ENCODE measurements around the gene SIGMAR1. TPM values are rescaled to one million over a fixed set of nuclear protein-coding genes. Genes with fewer than 3 reads are reported as not detected.

The SIGMAR1 gene
- total RNA-seq, 1 experiment from 2014 or later: 78.2 TPM

DNA sequence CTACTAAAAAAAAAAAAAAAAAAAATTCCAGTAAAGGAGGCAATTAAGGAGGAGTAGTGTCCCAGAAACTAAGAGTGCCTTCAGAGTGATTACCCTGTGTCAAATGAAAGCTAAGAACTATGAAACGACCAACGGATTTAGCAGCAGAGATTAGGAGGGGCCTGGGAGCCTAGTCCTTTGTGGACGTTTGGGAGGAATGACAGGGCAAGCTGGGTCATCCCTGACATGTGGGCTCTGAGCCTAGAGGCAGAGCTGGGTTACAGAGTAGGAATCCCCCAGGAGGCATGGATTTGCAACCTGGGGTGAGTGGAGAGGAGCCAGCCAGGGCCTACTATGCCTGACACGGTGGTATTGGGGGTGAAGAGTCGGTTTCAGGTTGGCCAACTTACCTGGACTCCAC lies 4.4 kb downstream of the SIGMAR1 start:
- Histone ChIP-seq H2AFZ (ENCODE audit: low read length) (no peak overlapping the region), H3K27ac (ENCODE audit: low read length) (no peak overlapping the region), H3K36me3 (ENCODE audit: insufficient read depth, low read length) (peaks cover 10% of the 10 kb centered on the region; the same call in 1 of the 2 replicates), H3K9ac (ENCODE audit: low read length) (no peak overlapping the region), H3K9me3 (ENCODE audit: low read length) (no peaks in the 10 kb centered on the region), H3K9me2 (replicated peaks; ENCODE audit: insufficient read depth, low read length) (no peaks in the 10 kb centered on the region), H3K4me2 (ENCODE audit: low read depth, low read length, poor library complexity, severe bottlenecking) (no peak overlapping the region), H3K4me1 (ENCODE audit: low read length) (peaks cover 27% of the 10 kb centered on the region), H4K20me1 (ENCODE audit: insufficient read depth, low read depth, low read length) (peaks cover 18% of the 10 kb centered on the region), H3K79me2 (ENCODE audit: low read length) (peaks cover 22% of the 10 kb centered on the region), H3K27me3 (ENCODE audit: low read length) (no peaks in the 10 kb centered on the region), H3K4me3 (ENCODE audit: low read length) (no peak overlapping the region)
- no peak for DNase-seq

DNA sequence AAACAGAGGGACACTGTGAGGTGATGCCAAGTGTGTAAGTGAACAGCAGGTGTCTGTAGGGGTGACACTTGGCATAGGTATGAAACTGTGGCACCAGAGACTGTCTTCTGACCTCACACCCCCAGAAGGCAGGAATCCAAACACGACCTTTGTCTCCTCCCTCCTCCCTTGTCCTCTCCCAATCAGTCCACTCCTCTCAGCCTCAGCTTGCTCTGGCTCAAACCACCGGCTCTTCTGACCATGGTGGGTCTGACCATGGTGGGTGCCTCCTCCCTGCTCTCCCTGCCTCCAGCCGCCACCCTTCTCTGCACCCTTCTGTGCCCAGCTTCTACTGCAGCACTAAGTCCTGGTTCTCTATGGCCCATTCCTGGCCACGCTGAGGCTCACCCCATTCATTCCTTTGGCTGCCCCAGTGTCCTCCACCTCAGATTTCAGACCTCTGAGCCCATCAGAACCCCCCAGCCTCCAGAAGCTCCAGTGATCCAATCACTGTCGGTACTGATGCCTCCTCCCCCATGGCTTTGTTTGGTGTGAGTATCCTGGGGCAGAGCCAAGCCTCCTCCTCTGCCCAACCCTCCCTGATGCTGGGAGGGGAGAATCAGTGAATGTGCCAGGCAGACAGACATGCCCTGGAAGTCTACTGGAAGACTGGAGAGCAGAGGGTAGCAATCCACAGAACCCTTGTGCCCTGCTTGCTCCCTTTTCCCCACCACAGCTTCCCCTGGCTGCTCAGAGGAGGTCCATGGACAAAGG lies 7.0 kb downstream of the SIGMAR1 start:
- Histone ChIP-seq H3K36me3 (ENCODE audit: insufficient read depth, low read length) (peaks cover 6% of the 10 kb centered on the region; the same call in 1 of the 2 replicates), H3K27me3 (ENCODE audit: low read length) (0 out of 2 replicates have a peak, but pooled peaks cover 4% of the 10 kb centered on the region), H3K4me1 (ENCODE audit: low read length) (peaks cover 12% of the 10 kb centered on the region), H3K9ac (ENCODE audit: low read length) (no peak overlapping the region), H4K20me1 (ENCODE audit: insufficient read depth, low read depth, low read length) (peaks cover 13% of the 10 kb centered on the region), H3K9me2 (replicated peaks; ENCODE audit: insufficient read depth, low read length) (no peaks in the 10 kb centered on the region), H3K4me3 (ENCODE audit: low read length) (no peak overlapping the region), H2AFZ (ENCODE audit: low read length) (no peak overlapping the region), H3K9me3 (ENCODE audit: low read length) (no peaks in the 10 kb centered on the region), H3K4me2 (ENCODE audit: low read depth, low read length, poor library complexity, severe bottlenecking) (no peak overlapping the region), H3K27ac (ENCODE audit: low read length) (no peak overlapping the region), H3K79me2 (ENCODE audit: low read length) (peaks cover 4% of the 10 kb centered on the region; the same call in 1 of the 2 replicates)
- DNase-seq: peak; percentile 38

DNA sequence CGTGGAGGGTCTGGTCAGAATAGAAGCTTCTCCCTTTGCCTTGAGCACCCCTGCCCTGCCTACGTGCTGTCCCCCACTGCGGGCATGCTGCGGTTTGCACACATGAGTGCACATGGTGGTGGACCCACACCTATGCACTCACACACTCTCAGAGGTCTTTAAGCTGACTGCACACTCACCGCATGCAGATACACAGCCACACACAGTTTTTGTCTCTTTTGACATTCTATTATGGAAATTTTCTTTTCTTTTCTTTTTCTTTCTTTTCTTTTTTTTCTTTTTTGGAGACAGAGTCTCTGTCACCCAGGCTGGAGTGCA lies 8.1 kb downstream of the SIGMAR1 start:
- Histone ChIP-seq H3K27ac (ENCODE audit: low read length) (no peak overlapping the region), H3K4me3 (ENCODE audit: low read length) (no peak overlapping the region; the same call in 1 of the 2 replicates), H3K27me3 (ENCODE audit: low read length) (0 out of 2 replicates have a peak, but pooled peaks cover 4% of the 10 kb centered on the region), H3K79me2 (ENCODE audit: low read length) (no peaks in the 10 kb centered on the region), H3K36me3 (ENCODE audit: insufficient read depth, low read length) (no peaks in the 10 kb centered on the region), H3K9ac (ENCODE audit: low read length) (no peak overlapping the region), H3K9me2 (replicated peaks; ENCODE audit: insufficient read depth, low read length) (no peaks in the 10 kb centered on the region), H3K4me1 (ENCODE audit: low read length) (peaks cover 7% of the 10 kb centered on the region), H3K4me2 (ENCODE audit: low read depth, low read length, poor library complexity, severe bottlenecking) (no peak overlapping the region), H3K9me3 (ENCODE audit: low read length) (no peaks in the 10 kb centered on the region), H2AFZ (ENCODE audit: low read length) (no peak overlapping the region), H4K20me1 (ENCODE audit: insufficient read depth, low read depth, low read length) (0 out of 2 replicates have a peak, but pooled peaks cover 3% of the 10 kb centered on the region)
- peak; percentile 38 for DNase-seq

DNA sequence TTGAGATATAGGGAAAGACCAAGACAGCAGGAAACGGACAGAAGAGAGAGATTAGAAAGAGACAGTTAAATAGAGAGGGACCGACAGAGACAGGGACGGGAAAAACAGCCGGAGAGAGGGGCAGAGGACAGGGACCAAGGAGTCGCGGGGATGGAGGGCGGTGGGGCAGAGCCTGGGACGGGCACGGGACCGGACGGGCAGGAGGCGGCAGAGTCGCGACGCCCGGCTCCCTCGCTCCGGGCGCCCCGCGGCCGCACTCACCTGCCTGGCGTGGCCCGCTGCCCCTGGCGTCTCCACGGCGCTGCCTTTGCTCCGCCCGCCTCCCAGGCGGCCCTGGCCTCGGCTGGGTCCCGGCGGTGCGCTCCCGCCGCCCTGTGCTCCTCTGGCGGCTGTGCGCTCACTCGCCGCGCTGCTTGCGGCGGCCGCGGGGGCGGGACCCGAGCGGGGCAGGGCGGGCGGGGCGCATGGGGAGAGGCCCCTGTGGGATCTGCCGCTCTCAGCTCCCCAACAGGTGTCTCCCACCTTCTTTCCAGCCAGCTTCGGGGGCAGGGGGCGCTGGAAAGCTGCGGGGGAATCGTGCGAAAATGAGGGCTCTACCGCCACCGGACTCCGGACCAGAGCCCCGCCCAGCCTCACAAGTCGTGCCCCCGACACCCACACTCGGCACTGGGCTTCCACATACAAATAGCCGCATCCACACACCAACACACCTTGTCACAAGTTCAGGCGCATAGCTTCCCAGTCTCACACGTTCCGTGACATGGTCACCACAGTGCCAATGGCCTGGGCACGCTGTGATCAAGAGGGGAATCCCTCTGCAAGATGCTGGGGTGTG lies 8.7 kb downstream of the SIGMAR1 start, which contains the start of gene ARID3C:
Gene ARID3C (minus strand): TSS at position 411 of the 835 bp plus-strand sequence. CDS start 1,052 bp downstream, outside the sequence.
- H3K4me2 ChIP-seq (ENCODE audit: low read depth, low read length, poor library complexity, severe bottlenecking): peak within 1 kb of the TSS; percentile 38
- H4K20me1 ChIP-seq (ENCODE audit: insufficient read depth, low read depth, low read length): 0 out of 2 replicates have a peak, but pooled peaks cover 3% of the 10 kb centered on the region
- no peaks in the 10 kb centered on the region for H3K9me2 ChIP-seq (replicated peaks; ENCODE audit: insufficient read depth, low read length)
- H3K36me3 ChIP-seq (ENCODE audit: insufficient read depth, low read length): no peaks in the 10 kb centered on the region
- H3K9me3 ChIP-seq (ENCODE audit: low read length): no peaks in the 10 kb centered on the region
- H2AFZ ChIP-seq (ENCODE audit: low read length): no peak within 1 kb of the TSS
- 0 out of 2 replicates have a peak, but pooled peaks cover 4% of the 10 kb centered on the region for H3K27me3 ChIP-seq (ENCODE audit: low read length)
- no peak within 1 kb of the TSS for H3K9ac ChIP-seq (ENCODE audit: low read length)
- H3K4me1 ChIP-seq (ENCODE audit: low read length): peaks cover 7% of the 10 kb centered on the region
- H3K79me2 ChIP-seq (ENCODE audit: low read length): no peaks in the 10 kb centered on the region
- no peak within 1 kb of the TSS for H3K27ac ChIP-seq (ENCODE audit: low read length)
- peak within 1 kb of the TSS; percentile 16; the same call in 1 of the 2 replicates for H3K4me3 ChIP-seq (ENCODE audit: low read length)
- DNase-seq: peak; percentile 37

DNA sequence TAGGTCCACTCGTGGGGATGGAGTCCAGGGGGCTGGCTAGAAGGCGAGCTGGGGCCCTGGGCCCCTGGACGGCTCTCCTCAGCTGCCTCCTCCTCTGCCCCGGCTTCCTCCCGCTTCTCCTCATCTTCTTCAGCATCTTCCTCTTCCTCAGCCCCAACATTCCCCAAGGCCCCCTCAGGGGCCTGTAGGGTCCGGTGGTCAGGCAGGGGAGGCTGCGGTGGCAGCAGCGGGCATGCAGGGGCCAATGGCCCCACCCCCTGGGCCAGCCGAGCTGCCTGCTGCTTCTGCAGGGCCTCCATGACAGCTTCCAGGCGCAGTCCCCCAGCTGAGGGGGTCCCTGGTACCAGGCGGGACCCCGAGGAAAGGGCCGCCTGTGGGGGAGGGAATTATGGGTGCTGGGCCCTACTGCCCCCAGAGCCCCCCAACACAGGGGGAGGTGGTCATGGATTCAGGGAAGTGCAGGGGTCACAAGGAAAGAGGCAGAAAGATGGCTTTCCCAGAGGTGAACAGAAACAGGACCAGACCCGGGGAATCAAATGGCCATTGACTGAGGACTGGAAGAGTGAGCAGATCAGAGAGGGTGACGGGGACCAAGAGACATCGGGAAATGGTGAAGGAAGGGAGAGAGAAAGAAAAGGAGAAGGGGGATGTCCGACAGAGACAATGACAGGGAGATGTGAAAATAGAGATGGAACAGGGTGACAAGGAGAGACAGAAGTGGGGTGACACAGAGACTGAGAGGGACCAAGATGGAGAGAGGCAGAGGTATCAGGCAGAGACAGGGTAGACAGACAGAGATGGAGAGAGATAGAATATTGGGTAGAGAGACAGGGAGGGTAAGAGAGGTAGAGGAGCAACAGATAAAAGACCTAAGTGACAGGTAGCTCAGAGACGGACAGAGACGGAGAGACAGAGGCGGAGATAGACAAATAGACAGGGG lies 9.6 kb downstream of the SIGMAR1 start:
- no peak overlapping the region for H3K27ac ChIP-seq (ENCODE audit: low read length)
- no peaks in the 10 kb centered on the region for H3K9me3 ChIP-seq (ENCODE audit: low read length)
- no peak overlapping the region for H2AFZ ChIP-seq (ENCODE audit: low read length)
- no peaks in the 10 kb centered on the region for H3K79me2 ChIP-seq (ENCODE audit: low read length)
- no peaks in the 10 kb centered on the region for H3K9me2 ChIP-seq (replicated peaks; ENCODE audit: insufficient read depth, low read length)
- no peak for DNase-seq
- H3K9ac ChIP-seq (ENCODE audit: low read length): no peak overlapping the region
- H3K4me2 ChIP-seq (ENCODE audit: low read depth, low read length, poor library complexity, severe bottlenecking): peak overlapping the region; percentile 38
- H3K36me3 ChIP-seq (ENCODE audit: insufficient read depth, low read length): no peaks in the 10 kb centered on the region
- peaks cover 7% of the 10 kb centered on the region for H3K4me1 ChIP-seq (ENCODE audit: low read length)
- H4K20me1 ChIP-seq (ENCODE audit: insufficient read depth, low read depth, low read length): 0 out of 2 replicates have a peak, but pooled peaks cover 3% of the 10 kb centered on the region
- peak overlapping the region; percentile 16; the same call in 1 of the 2 replicates for H3K4me3 ChIP-seq (ENCODE audit: low read length)
- H3K27me3 ChIP-seq (ENCODE audit: low read length): 0 out of 2 replicates have a peak, but pooled peaks cover 4% of the 10 kb centered on the region

DNA sequence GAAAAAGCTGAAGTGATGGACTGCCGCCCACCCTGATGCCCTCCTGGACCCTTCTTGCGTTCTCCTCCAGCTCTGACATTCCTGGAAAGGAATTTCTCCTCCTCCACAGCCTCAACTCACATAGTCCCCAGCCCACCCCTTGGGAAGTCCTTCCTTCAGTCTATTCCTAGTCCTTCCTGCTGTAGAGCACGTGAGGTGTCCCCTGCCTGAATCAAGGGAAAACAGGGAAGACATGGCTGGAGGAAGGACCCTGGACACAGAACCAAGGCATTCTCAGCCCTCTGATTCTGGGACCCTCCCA lies 12.5 kb downstream of the SIGMAR1 start:
- peaks cover 12% of the 10 kb centered on the region for H3K4me1 ChIP-seq (ENCODE audit: low read length)
- H3K9me3 ChIP-seq (ENCODE audit: low read length): no peaks in the 10 kb centered on the region
- no peak overlapping the region for H3K4me2 ChIP-seq (ENCODE audit: low read depth, low read length, poor library complexity, severe bottlenecking)
- 0 out of 2 replicates have a peak, but pooled peaks cover 2% of the 10 kb centered on the region for H4K20me1 ChIP-seq (ENCODE audit: insufficient read depth, low read depth, low read length)
- no peak overlapping the region for H3K4me3 ChIP-seq (ENCODE audit: low read length)
- no peak overlapping the region for H2AFZ ChIP-seq (ENCODE audit: low read length)
- no peaks in the 10 kb centered on the region for H3K9me2 ChIP-seq (replicated peaks; ENCODE audit: insufficient read depth, low read length)
- 0 out of 2 replicates have a peak, but pooled peaks cover 4% of the 10 kb centered on the region for H3K27me3 ChIP-seq (ENCODE audit: low read length)
- H3K79me2 ChIP-seq (ENCODE audit: low read length): peaks cover under 1% of the 10 kb centered on the region; the same call in 1 of the 2 replicates
- no peaks in the 10 kb centered on the region for H3K36me3 ChIP-seq (ENCODE audit: insufficient read depth, low read length)
- no peak for DNase-seq
- no peak overlapping the region for H3K9ac ChIP-seq (ENCODE audit: low read length)
- H3K27ac ChIP-seq (ENCODE audit: low read length): no peak overlapping the region

DNA sequence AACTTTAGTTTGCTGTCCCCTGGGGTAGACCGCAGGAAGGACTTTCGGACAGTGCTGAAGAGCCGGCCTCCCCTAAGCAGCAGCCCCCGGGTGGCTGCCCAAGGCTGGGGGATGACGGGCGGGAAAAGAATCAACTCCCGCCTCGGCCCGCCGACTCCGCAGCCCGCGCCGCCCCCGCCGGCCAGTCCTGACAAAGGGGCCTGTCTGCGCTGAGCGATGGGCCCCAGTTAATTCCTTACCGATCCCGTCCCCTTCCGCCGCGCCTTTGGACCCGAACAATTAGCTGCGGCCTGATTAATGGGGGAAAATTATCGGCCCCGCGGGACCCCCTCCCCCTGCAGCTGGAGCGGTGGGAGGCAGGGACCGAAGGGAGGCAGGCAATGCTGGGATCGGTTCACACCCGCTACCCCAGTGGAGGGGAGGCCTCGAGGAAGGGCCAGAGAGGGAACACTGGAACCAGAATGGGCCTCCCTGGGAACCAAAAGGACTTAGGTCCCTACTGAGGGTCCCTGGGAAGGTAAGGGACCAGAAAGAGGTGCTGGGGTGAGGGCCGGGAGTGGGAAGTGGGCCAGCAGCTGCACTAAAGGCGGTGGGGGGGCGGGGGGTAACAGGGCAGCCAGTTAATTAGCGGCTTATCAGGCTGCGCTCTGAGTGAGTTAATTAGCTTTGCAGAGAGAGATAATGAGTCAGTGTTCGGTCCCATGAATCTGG lies 13.0 kb downstream of the SIGMAR1 start:
- no peak for DNase-seq
- Histone ChIP-seq H3K9me2 (replicated peaks; ENCODE audit: insufficient read depth, low read length) (no peaks in the 10 kb centered on the region), H3K4me1 (ENCODE audit: low read length) (peaks cover 15% of the 10 kb centered on the region), H3K4me2 (ENCODE audit: low read depth, low read length, poor library complexity, severe bottlenecking) (no peak overlapping the region), H4K20me1 (ENCODE audit: insufficient read depth, low read depth, low read length) (no peaks in the 10 kb centered on the region), H3K36me3 (ENCODE audit: insufficient read depth, low read length) (no peaks in the 10 kb centered on the region), H3K79me2 (ENCODE audit: low read length) (peaks cover 5% of the 10 kb centered on the region), H2AFZ (ENCODE audit: low read length) (no peak overlapping the region), H3K27ac (ENCODE audit: low read length) (no peak overlapping the region), H3K27me3 (ENCODE audit: low read length) (0 out of 2 replicates have a peak, but pooled peaks cover 4% of the 10 kb centered on the region), H3K4me3 (ENCODE audit: low read length) (no peak overlapping the region), H3K9me3 (ENCODE audit: low read length) (no peaks in the 10 kb centered on the region), H3K9ac (ENCODE audit: low read length) (no peak overlapping the region)

All from Karpas-422 (cell line).